ENCODE results near the gene BNIPL.

Gene BNIPL

DNA sequence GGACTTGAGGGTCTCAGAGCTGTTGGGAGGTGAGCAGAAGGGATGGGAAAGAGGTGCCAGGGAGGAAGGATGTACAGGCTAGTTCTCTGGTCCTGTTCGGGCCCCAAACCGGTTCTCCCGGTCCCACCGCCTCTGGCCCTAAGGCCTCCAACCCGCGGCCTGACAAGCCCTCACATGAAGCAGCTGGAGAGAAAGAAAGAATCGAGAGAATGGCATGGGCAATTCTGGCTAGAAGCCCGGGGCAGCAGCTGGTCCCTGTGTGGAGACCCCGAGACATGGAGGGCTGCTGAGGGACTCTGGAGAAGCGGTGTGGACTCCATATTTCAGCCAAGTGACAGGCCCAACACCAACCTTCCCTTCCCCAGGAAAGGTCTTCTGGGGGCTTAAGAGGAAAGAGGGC lies 22.3 kb downstream of the BNIPL start:
- DNase-seq (ENCODE audit: low read depth) = no peak

DNA sequence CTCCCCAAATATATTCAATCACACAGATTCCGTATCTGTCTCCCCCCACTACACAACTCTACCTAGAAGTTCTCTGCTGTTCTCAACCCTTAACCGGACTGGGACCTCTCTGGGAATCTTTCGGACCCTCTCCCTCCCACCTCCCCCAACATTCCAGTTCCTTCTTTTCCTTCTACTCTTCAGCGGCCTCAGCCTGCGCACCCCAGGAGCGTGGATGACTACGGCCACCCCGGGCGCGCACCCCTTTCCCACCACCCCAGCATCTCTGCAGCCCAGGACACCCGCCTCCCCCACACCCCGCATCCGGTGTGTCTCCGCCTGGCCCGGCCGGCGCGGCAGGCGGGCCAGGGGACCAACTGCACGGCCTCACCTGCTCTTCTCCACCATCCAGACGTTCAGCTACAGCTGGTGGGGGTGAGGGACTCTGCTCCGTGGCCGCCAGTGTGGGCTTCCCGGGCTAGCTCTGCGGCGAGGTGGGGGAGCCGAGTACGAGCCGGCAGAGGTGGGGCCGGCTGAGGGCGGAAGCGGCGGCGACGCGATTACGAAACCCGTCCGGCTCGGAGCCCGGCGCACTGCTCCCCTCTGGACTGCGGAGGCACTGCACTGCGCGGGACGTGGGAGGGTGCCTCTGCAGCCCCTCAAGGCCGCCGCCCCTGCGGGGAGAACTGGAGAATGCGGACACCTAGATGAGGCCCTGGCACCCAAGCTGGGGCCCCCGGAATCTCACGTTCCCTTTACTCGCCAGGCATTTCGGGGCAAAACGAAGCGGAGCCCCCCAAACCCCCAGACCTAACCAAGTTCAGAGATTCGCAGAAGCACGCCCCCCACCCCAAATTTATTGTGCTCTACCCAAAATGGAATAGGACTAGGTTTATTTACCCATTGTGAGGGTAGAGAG lies 23.0 kb downstream of the BNIPL start, which contains the start of gene CDC42SE1:
CDC42SE1 (minus strand) TSS at position 514 of the 898 bp plus-strand sequence. CDS start 3,892 bp downstream, outside the sequence.
- DNase-seq (ENCODE audit: low read depth) = peak; percentile 86

DNA sequence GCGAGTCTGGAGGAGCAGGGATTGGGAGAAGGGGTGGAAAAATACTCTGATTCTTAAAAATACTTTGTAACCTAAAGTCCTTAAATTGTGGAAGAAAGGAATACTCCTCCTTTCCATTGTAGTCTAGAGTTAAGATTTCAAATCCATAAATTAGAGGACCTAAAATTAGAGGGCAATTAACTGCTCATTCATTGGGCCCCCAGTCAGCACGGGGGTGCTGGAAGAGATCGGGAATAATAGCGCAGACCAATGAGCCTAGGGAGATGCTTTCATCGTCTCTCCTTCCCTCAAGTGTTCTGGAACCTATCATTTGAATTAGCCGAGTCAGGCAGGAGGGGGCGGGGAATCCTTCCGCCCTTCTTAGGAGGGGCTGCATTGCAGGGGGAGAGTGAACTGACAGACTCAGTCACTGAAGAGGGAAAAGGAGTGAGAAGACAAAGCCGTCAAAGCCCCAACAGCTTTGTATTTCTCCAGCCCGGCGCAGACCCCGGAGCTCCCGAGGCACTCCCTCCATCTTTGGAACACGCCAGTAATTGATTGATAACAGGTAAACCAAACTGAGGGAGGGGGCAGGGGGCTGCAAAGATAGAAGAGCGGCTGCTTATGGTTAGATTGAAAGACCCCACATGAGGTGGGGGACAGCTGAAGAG lies 23.7 kb downstream of the BNIPL start, which contains the start of gene MLLT11:
MLLT11 (plus strand) TSS at position 391 of the 650 bp plus-strand sequence. CDS start 6,828 bp downstream, outside the sequence.
- no peak for DNase-seq (ENCODE audit: low read depth)

DNA sequence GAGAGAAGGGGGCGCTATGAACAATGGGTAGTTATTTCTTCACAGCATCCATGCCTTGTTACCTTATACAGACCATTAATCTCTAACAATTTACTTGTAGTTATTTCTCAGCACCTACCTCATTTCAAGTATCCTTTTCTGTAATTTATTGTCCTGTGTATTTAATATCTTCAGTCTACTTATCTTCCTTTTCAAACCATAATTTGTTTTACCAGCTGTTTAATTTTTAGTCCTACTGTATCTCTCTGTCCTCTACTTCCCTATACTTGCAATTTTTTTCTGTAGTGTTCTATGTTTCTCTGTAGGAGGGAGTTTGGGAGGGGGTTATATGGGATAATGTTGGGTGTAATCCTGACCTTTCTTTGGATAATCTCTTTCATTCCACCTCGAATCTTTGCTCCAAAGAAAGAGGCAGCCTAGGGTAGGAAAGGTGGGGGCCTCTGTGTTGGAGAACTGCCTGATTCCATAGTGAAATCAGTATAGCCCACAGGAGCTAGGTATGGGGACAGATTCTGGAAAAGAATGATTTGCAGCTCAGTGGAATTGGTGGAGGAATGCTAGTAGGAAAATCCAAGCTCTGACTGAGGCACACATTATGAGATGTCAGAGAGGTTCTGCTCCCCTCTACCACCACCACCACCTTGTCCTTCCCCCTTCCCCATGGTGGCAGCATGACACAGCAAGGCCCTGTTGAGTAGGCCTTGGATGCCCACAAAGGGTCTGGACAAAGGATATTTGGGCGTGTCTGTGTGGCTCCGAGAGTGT lies 24.5 kb downstream of the BNIPL start:
- no peak for DNase-seq (ENCODE audit: low read depth)

DNA sequence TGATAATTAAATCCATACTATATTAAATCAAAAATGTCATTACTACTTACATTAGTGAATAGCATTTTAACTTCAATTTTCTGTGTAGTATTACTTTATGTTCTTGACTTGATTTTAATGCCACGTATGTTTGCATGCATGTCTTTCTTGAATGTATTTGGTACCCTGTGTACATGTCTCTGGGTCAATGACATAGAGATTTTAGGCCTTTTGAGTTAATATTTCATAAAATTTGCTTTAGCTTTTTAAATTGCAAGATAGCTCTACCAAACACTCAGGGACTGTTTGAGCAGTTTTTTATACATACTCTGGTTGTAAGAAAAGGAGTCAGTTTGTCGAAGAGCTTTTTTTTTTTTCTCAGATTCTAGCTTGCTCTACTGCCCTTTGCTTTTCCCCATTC lies 25.3 kb downstream of the BNIPL start:
- DNase-seq (ENCODE audit: low read depth) = no peak

DNA sequence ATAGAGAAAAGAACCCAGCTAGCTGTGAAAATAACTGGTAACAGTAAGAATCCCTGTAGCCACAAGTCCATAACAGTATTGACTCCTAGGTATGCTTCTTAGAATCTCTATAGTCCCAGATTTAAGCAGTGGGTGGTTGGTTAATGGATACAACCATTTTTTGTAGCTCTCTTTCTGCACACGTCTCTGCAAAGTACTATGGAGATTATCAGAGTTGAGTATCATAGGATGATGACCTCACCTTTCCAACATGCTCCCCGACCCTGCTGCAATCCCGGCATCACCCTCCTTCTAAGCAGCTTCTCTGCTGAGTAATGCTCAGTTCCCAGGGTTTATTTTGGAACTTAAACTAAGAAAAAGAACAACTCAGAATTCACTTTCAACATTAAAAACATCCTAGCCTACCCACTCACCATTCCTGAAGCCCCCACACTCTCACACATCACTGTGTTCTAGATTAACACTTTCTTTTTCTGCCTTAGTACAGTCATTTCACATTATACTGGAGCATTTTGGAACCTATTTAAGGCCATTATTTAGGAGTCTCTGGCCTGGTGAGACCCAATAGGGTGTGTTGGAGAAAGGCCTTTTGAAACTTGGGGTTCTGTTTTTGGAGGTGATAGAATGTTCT lies 26.5 kb downstream of the BNIPL start:
- no peak for DNase-seq (ENCODE audit: low read depth)

DNA sequence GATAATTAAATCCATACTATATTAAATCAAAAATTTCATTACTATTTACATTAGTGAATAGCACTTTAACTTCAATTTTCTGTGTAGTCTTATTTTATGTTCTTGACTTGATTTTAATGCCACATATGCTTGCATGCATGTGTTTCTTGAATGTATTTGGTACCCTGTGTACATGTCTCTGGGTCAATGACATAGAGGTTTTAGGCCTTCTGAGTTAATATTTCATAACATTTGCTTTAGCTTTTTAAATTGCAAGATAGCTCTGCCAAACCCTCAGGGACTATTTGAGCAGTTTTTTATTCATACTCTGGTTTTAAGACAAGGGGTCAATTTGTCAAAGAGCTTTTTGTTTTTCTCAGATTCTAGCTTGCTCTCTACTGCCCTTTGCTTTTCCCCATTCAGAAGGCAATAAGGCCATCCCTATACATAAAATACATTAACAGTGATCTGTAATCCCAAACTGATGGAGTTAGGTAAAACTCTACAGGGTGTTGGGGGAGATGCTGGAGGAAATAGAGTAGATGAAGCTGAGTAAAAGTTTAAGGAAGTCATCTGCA lies 28.8 kb downstream of the BNIPL start:
- DNase-seq (ENCODE audit: low read depth) = no peak

DNA sequence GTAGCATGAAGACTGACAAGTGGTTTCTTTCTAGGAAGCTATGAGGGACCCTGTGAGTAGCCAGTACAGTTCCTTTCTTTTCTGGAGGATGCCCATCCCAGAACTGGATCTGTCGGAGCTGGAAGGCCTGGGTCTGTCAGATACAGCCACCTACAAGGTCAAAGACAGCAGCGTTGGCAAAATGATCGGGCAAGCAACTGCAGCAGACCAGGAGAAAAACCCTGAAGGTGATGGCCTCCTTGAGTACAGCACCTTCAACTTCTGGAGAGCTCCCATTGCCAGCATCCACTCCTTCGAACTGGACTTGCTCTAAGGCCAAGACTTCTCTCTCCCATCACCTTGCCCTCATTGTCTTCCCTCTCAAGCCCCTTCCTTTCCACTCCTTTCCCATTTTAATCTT lies 30.8 kb downstream of the BNIPL start:
- DNase-seq (ENCODE audit: low read depth) = no peak

DNA sequence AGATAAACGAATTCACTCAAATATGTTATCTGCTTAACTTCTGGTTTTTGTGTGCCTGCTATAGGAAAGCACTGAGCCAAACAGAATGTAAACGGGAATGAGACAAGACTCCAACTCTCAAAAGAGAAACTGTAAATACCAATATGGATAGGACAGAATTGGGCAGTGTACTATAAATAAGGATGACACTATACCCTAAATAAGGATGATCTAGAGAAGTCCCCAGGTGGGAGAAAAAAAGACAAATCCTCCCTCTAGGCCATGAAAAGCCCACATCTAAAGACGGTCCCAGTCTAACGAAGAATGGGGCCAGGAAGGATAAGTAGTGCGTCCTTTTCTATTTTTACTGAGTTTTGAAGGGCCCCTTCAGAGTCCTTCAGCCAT lies 32.7 kb downstream of the BNIPL start:
- DNase-seq (ENCODE audit: low read depth) = no peak

DNA sequence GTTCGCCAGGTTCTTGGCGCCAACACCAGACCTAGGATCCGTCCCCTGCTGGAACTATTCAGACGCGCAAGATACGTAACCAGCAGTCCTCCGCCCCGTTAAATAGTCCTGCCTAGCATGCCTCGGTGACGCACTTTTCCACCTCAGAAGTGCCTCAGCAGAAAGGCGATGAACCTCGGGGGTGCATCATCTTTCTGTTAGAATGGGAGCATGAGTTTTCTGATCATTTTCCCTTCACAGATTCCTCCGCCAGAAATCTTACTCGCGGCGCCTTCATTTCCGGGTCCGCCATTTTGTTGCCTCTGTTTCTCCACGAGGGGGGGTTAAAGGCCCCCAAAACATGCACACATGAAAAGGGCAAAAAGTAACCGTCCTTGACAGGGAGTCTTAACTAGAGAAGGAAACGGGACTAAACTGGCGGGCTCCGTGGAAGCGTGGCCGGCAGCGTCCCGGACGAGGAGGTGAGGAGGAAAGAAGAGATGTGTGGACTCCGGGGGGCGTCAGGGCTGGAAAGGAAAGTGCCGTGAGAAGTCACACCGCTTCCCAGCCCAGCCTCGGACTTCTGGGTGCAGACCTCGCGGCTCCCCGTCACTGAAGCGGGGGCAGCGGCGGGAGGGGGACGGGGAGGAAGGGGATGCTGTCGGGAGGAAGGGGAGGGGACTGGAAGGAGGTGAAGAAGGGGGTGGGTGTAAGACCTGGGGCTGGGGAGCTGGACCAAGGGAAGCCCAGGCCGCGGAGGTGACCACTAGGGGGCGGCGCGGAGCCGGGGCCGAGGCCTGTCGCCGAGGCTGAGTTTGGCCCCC lies 34.3 kb downstream of the BNIPL start, which contains the start of gene GABPB2:
GABPB2 (plus strand) TSS at position 288 of the 803 bp plus-strand sequence. CDS start 17,429 bp downstream, outside the sequence.
- DNase-seq (ENCODE audit: low read depth) = peak; percentile 87

DNA sequence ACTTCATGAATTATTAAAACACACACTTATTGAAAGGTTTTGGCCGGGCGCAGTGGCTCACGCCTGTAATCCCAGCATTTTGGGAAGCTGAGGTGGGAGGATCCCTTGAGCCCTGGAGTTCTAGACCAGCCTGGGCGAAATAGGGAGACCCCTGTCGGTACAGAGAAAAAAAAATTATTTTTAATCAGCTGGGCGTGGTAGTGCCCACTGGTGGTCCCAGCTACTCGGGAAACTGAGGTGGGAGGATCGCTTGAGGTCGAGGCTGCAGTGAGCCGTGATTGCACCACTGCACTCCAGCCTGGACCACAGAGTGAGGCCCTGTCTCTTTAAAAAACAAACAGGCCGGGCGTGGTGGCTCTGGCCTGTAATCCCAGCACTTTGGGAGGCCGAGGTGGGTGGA lies 35.8 kb downstream of the BNIPL start:
- no peak for DNase-seq (ENCODE audit: low read depth)

DNA sequence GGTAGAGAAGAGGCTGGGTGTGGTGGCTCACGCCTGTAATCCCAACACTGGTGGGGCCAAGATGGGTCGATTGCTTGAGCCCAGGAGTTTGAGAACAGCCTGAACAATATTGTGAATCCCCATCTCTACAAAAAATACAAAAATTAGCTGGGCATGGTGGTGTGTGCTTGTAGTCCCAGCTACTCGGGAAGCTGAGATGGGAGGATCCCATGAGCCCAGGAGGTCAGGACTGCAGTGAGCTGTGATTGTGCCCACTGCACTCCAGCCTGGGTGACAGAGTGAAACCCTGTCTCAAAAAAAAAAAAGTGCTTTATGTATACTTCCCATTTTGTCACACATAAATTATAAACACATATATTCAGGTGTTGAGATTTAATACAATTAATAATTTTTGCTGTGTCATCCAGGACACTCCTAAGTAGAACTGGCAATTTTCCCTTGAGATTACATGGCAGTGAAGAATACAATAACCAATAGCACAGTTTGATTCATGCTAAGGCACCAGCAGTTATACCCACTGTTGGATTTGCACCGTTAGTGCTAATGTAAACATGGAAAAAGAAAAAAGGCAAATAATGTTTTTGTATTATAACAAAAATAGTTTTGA lies 49.7 kb downstream of the BNIPL start:
- DNase-seq (ENCODE audit: low read depth) = no peak

All from activated T-cell treated with anti-CD3 and anti-CD28 coated beads for 48 hours (primary cell).